Vagina (tissue), 2 donors: ENCODE data around the gene PIP5K1B. TPM values are rescaled to one million over a fixed set of nuclear protein-coding genes. Genes with fewer than 3 reads are reported as not detected.

Experiments
- DNase-seq, 2 donors: peaks; one replicate each; pipeline ENCODE4 v3.0.0-alpha.2; 2017; ENCODE audit errors: extremely low spot score in 2 of 2
- H3K27ac ChIP-seq: fragments of 200-600 bp; sonication (generic); one replicate; pipeline ENCODE4 v1.5.1; 2019
- H3K27me3 ChIP-seq: fragments of 200-600 bp; sonication (generic); one replicate; pipeline ENCODE4 v1.5.1; 2019
- H3K36me3 ChIP-seq, 2 donors: fragments of 200-600 bp; sonication (generic); one replicate each; pipeline ENCODE4 v1.5.1; 2017 to 2019
- H3K4me1 ChIP-seq: fragments of 200-600 bp; sonication (generic); one replicate; pipeline ENCODE4 v1.5.1; 2019
- H3K4me3 ChIP-seq, 2 donors: fragments of 200-600 bp; sonication (generic); 1 replicate in 1 of 2; 2 replicates in 1 of 2; pipeline ENCODE4 v1.5.1; 2016 to 2019
- H3K9me3 ChIP-seq: fragments of 200-600 bp; sonication (generic); one replicate; pipeline ENCODE4 v1.5.1; 2019
- CTCF ChIP-seq, 3 experiments: fragments of 450-650 bp in 2 of 3; fragments of 200-600 bp in 1 of 3; sonication (generic) in 1 of 3; IDR thresholded peaks; one replicate each; pipeline ENCODE4 v1.5.1; 2017 to 2019; ENCODE audit warnings: antibody characterized with exemption in 3 of 3, mild to moderate bottlenecking in 2 of 3, moderate library complexity in 2 of 3
- POLR2A ChIP-seq, 2 donors: fragments of 450-650 bp; IDR thresholded peaks; one replicate each; pipeline ENCODE4 v1.6.1; 2017; ENCODE audit warnings: antibody characterized with exemption in 2 of 2, mild to moderate bottlenecking in 2 of 2, moderate library complexity in 2 of 2
- POLR2AphosphoS5 ChIP-seq, 2 donors: sonication (generic); formaldehyde crosslinking; IDR thresholded peaks; one replicate each; pipeline ENCODE4 v1.9.0; 2017; ENCODE audit warnings: antibody characterized with exemption in 2 of 2, mild to moderate bottlenecking in 2 of 2, low read depth in 1 of 2; ENCODE audit not compliant: insufficient read depth in 1 of 2
- intact Hi-C: fragments of 100-400 bp; cut with DNase I; formaldehyde crosslinking; loops from one replicate; pipeline ENCODE4 v1.15.1; 2023
- total RNA-seq: library from RNA; depleted of rRNA; stranded (reverse); fragments of >200 nt; gene quantifications from one replicate; pipeline ENCODE4 v1.2.3, GENCODE V29; 2016

Gene PIP5K1B
- total RNA-seq, 1 donor from 2014 or later: 2.9 TPM

GRCh38 chr9:68841276-68842052 lies 136.4 kb downstream of the PIP5K1B start:
- Histone ChIP-seq H3K4me1 (no peaks in the 10 kb centered on the region), H3K36me3 (no peaks in the 10 kb centered on the region), H3K9me3 (no peaks in the 10 kb centered on the region), H3K4me3 (no peak overlapping the region), H3K27me3 (no peaks in the 10 kb centered on the region), H3K27ac (peak overlapping the region; percentile 36)
- intact Hi-C loops: no loop called here
- TF ChIP-seq POLR2AphosphoS5 (IDR thresholded peaks at IDR 0.05; ENCODE audit: insufficient read depth in 1 of 2, low read depth in 1 of 2): no peak
- TF ChIP-seq CTCF (IDR thresholded peaks at IDR 0.05): no peak
- no peak for TF ChIP-seq POLR2A (IDR thresholded peaks at IDR 0.05)
- no peak for DNase-seq

- no peaks in the 10 kb centered on the region for H3K36me3 ChIP-seq
- no peaks in the 10 kb centered on the region for H3K9me3 ChIP-seq
- no peak overlapping the region for H3K4me3 ChIP-seq
- no peak for TF ChIP-seq POLR2A (IDR thresholded peaks at IDR 0.05)
- TF ChIP-seq POLR2AphosphoS5 (IDR thresholded peaks at IDR 0.05; ENCODE audit: insufficient read depth in 1 of 2, low read depth in 1 of 2): no peak
- no peak for TF ChIP-seq CTCF (IDR thresholded peaks at IDR 0.05)
- no peaks in the 10 kb centered on the region for H3K4me1 ChIP-seq
- H3K27ac ChIP-seq: no peak overlapping the region
- intact Hi-C loops: no loop called here
- no peaks in the 10 kb centered on the region for H3K27me3 ChIP-seq
- no peak for DNase-seq
These were observed 137.5 kb downstream of the PIP5K1B start for GRCh38 chr9:68842568-68842967.

- peak in 1 of 2 donors; percentile 18 for DNase-seq
These were observed 138.2 kb downstream of the PIP5K1B start for GRCh38 chr9:68843239-68843638.

GRCh38 chr9:68844157-68844556 lies 139.1 kb downstream of the PIP5K1B start:
- intact Hi-C loops: no loop called here
- H3K9me3 ChIP-seq: no peaks in the 10 kb centered on the region
- no peaks in the 10 kb centered on the region for H3K36me3 ChIP-seq
- DNase-seq: peak in 1 of 2 donors; percentile 11
- no peak overlapping the region for H3K27ac ChIP-seq
- TF ChIP-seq CTCF (IDR thresholded peaks at IDR 0.05) (no peak), POLR2A (IDR thresholded peaks at IDR 0.05) (no peak), POLR2AphosphoS5 (IDR thresholded peaks at IDR 0.05; ENCODE audit: insufficient read depth in 1 of 2, low read depth in 1 of 2) (no peak)
- no peak overlapping the region for H3K4me3 ChIP-seq
- no peaks in the 10 kb centered on the region for H3K27me3 ChIP-seq
- no peaks in the 10 kb centered on the region for H3K4me1 ChIP-seq

More at GRCh38 chr9:68843239-68843638, 138.2 kb downstream of the PIP5K1B start:
- Histone ChIP-seq H3K27me3 (no peaks in the 10 kb centered on the region), H3K9me3 (no peaks in the 10 kb centered on the region), H3K4me3 (no peak overlapping the region), H3K36me3 (no peaks in the 10 kb centered on the region), H3K27ac (no peak overlapping the region), H3K4me1 (no peaks in the 10 kb centered on the region)
- intact Hi-C loops: no loop called here
- TF ChIP-seq POLR2A (IDR thresholded peaks at IDR 0.05) (no peak), CTCF (IDR thresholded peaks at IDR 0.05) (no peak), POLR2AphosphoS5 (IDR thresholded peaks at IDR 0.05; ENCODE audit: insufficient read depth in 1 of 2, low read depth in 1 of 2) (no peak)
